GM18907 (cell line): ENCODE results near the gene TK2.
"Not testable (repeated sequence)": the region's sequence is repeated elsewhere in the genome, so short reads cannot be mapped to it uniquely, and the experiment has no call there.

ENCODE experiments used
- ATAC-seq: cut with Tn5 transposase; IDR thresholded peaks from one replicate; pipeline ENCODE4 v1.9.1; 2021; ENCODE audit warnings: mild to moderate bottlenecking, moderate library complexity; ENCODE audit not compliant: unreplicated experiment

TK2 gene

GRCh38 chr16:66471264-66471663 lies 78.7 kb downstream of the TK2 start:
- ATAC-seq, result no peak

- no peak for ATAC-seq
These were observed 79.4 kb downstream of the TK2 start for GRCh38 chr16:66470556-66470955.

- ATAC-seq, result no peak
These were observed 79.9 kb downstream of the TK2 start for GRCh38 chr16:66469947-66470546.

- no peak for ATAC-seq
These were observed 80.5 kb downstream of the TK2 start for GRCh38 chr16:66469291-66469946.

GRCh38 chr16:66468321-66468965 lies 81.5 kb downstream of the TK2 start:
- ATAC-seq, result no peak

GRCh38 chr16:66467611-66468010 lies 82.3 kb downstream of the TK2 start:
- no peak for ATAC-seq

GRCh38 chr16:66466636-66467035 lies 83.3 kb downstream of the TK2 start:
- ATAC-seq, result not testable (repeated sequence)

- not testable (repeated sequence) for ATAC-seq
These were observed 84.0 kb downstream of the TK2 start for GRCh38 chr16:66465946-66466345.

GRCh38 chr16:66462912-66463311 lies 87.0 kb downstream of the TK2 start:
- ATAC-seq, result no peak

GRCh38 chr16:66460703-66461102 lies 89.2 kb downstream of the TK2 start:
- no peak for ATAC-seq

- no peak for ATAC-seq
These were observed 90.0 kb downstream of the TK2 start for GRCh38 chr16:66459878-66460277.

GRCh38 chr16:66458853-66459252 lies 91.1 kb downstream of the TK2 start:
- no peak for ATAC-seq

GRCh38 chr16:66458292-66458691 lies 91.6 kb downstream of the TK2 start:
- ATAC-seq, result no peak
